ENCODE data around the gene CNN2. TPM values are rescaled to one million over a fixed set of nuclear protein-coding genes. Genes with fewer than 3 reads are reported as not detected.

The CNN2 gene
- total and polyA plus RNA-seq, 2 of the 13 experiments (the other 11 are each of a cell fraction or from before 2014, with no cell fraction given): 63.6 to 70.0 TPM

GRCh38 chr19:1064661-1065605, 38.5 kb downstream of the CNN2 start (continued):
- 0 out of 2 replicates have a peak, but pooled peaks have one; percentile 12 for TF ChIP-seq ZFP91 (CRISPR knock-in tag; IDR thresholded peaks at IDR 0.05; ENCODE audit: borderline replicate concordance)
- TF ChIP-seq MXD1 (CRISPR knock-in tag; IDR thresholded peaks at IDR 0.05): peak; percentile 61
- no peak for TF ChIP-seq NR1H2 (CRISPR knock-in tag; IDR thresholded peaks at IDR 0.05; ENCODE audit: borderline replicate concordance, low read depth)
- no peak for TF ChIP-seq HCFC1 (IDR thresholded peaks at IDR 0.05; ENCODE audit: low read depth, low read length)
- peak; percentile 81 for TF ChIP-seq KDM2A (CRISPR knock-in tag; IDR thresholded peaks at IDR 0.05; ENCODE audit: borderline replicate concordance, low read depth)
- TF ChIP-seq IRF1 (CRISPR knock-in tag; IDR thresholded peaks at IDR 0.05; ENCODE audit: low read depth): 0 out of 2 replicates have a peak, but pooled peaks have one; percentile 30
- no peak for TF ChIP-seq PRDM4 (CRISPR knock-in tag; IDR thresholded peaks at IDR 0.05; ENCODE audit: borderline replicate concordance)
- TF ChIP-seq ZBTB34 (CRISPR knock-in tag; IDR thresholded peaks at IDR 0.05): no peak
- TF ChIP-seq ZBTB26 (CRISPR knock-in tag; IDR thresholded peaks at IDR 0.05; ENCODE audit: borderline replicate concordance): 0 out of 2 replicates have a peak, but pooled peaks have one; percentile 28
- TF ChIP-seq MAZ (IDR thresholded peaks at IDR 0.05; ENCODE audit: borderline replicate concordance, low read depth, low read length): no peak
- TF ChIP-seq MAZ (CRISPR knock-in tag; IDR thresholded peaks at IDR 0.05; ENCODE audit: low read depth): peak; percentile 66; the same call in 1 of the 2 replicates
- peak; percentile 41; the same call in 1 of the 2 replicates for TF ChIP-seq ZNF274 (CRISPR knock-in tag; IDR thresholded peaks at IDR 0.05)
- TF ChIP-seq PCBP1 (IDR thresholded peaks at IDR 0.05; ENCODE audit: borderline replicate concordance, low read depth, low read length): no peak
- no peak for TF ChIP-seq POLR2AphosphoS5 (IDR thresholded peaks at IDR 0.05; ENCODE audit: low read depth, low read length)
- peak; percentile 70 for TF ChIP-seq ZNF563 (CRISPR knock-in tag; IDR thresholded peaks at IDR 0.05)

Measured in HepG2 (cell line).